Epithelial cell of esophagus (primary cell): ENCODE measurements around the gene PDE3A.

ENCODE experiments used
- DNase-seq: peaks from one replicate; pipeline ENCODE4 v3.0.0; 2010; ENCODE audit warnings: low read depth
- H3K4me3 ChIP-seq: 2 replicates; pipeline ENCODE4 v1.5.1; 2011; ENCODE audit warnings: mild to moderate bottlenecking, low read length, control low read depth
- TF ChIP-seq, protein P1 (sequence below): IDR thresholded peaks from 2 replicates; pipeline ENCODE4 v1.5.1; 2011; ENCODE audit warnings: low read depth, mild to moderate bottlenecking, low read length, control low read depth, inconsistent platforms; ENCODE audit not compliant: insufficient read depth; ENCODE audit errors: missing control alignments

The PDE3A gene

DNA sequence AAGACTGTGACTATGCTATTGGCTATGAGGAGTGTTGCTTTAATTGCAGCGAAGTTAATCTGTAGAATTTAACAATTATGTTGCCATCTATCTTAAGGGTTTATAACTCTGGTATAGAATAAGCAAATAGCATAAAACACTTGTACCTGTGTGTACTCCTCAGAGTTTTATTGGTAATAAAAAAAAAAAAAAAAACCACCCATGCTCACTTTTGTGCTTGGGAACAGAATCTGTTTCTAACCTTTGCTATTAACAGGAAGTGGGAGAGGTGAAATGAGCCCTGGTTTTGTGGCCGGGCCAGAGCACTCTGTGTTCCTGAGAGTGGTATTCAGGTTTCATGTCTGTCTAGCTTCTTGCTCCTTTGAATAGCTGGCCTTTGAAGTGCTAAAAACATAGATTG, 53.1 kb downstream of the PDE3A start:
- TF ChIP-seq, protein P1, sequence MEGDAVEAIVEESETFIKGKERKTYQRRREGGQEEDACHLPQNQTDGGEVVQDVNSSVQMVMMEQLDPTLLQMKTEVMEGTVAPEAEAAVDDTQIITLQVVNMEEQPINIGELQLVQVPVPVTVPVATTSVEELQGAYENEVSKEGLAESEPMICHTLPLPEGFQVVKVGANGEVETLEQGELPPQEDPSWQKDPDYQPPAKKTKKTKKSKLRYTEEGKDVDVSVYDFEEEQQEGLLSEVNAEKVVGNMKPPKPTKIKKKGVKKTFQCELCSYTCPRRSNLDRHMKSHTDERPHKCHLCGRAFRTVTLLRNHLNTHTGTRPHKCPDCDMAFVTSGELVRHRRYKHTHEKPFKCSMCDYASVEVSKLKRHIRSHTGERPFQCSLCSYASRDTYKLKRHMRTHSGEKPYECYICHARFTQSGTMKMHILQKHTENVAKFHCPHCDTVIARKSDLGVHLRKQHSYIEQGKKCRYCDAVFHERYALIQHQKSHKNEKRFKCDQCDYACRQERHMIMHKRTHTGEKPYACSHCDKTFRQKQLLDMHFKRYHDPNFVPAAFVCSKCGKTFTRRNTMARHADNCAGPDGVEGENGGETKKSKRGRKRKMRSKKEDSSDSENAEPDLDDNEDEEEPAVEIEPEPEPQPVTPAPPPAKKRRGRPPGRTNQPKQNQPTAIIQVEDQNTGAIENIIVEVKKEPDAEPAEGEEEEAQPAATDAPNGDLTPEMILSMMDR = no peak
- DNase-seq = no peak
- H3K4me3 ChIP-seq = no peak overlapping the region

DNA sequence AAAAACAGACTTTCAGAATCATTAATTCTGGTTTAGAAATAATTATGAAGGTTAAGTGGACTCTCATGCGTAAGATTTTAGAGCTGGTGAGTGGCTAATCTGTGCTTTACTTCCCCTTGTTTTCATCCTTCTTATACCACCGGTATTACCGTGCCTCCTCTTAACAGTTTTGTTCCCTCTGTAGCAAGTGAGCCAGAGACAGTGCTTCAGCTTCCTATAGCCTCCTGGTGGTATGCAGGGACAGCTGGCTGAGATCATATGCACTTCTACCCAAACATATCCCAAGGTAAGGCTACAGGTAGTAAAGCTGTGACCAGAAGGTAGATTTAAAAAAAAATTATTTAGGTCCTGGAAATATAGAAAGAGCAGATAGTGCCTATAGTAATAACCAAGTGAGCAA, 55.2 kb downstream of the PDE3A start:
- no peak overlapping the region for H3K4me3 ChIP-seq
- TF ChIP-seq, protein P1 = no peak
- no peak for DNase-seq

DNA sequence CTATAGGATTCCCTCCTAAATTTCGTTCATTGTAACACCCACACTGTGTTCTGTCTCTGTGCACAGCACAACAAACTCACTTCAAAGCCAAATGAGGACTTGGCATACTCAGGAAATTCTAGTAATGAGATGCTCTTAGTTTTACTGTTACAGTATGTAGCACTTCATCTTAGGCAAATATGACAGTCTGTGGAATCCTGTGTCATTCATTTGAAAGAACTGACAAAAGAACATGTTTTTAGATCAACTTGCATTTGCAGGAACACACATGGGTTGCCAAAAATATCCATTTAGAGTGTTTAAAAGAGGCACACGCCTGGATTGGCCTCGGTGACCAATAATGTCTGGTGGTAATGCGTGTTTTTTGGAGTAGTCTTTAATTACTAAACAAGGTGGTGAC, 56.5 kb downstream of the PDE3A start:
- TF ChIP-seq, protein P1 = no peak
- no peak overlapping the region for H3K4me3 ChIP-seq
- no peak for DNase-seq

DNA sequence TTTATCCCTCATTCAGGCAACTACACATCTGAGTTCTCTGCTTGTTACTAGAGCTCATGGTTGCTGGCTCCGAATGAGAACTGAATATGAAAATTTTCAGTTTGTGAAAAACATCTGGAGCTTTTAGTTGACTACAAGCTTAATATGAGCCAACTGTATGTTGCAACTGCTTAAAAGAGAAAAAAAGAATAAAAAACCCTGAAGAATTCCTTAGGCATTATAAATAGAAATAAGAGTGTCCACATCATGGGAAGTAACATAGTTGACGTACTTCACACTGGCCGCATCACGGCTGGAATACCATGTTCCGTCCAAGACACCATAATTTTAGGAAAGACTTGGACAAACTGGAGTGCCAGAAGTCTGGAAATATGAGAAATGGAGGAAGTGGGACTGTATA, 57.9 kb downstream of the PDE3A start:
- H3K4me3 ChIP-seq = no peak overlapping the region
- DNase-seq = no peak
- TF ChIP-seq, protein P1 = no peak

GRCh38 chr12:20426957-20427356, 58.6 kb downstream of the PDE3A start:
- TF ChIP-seq, protein P1 = no peak
- no peak overlapping the region for H3K4me3 ChIP-seq
- DNase-seq = no peak

DNA sequence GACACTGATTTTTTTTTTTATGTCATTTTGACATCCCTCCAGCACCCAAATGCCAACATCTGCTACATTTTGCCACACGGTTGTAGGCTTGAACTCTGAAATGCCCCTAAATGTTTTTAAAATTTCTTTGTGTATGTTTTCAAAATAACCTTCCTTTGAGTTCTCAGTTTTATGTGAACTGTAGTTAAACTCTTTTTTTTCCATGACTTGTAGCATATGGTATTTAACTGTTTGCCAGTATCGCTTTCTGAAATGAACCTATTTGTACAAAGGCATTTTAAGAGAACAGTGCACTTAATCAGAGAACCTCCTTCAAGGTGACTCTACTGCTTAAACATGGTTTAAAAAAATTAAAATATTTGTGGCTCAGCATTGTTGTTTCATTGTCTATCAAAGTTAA, 61.5 kb downstream of the PDE3A start:
- no peak overlapping the region for H3K4me3 ChIP-seq
- TF ChIP-seq, protein P1 = no peak
- DNase-seq = no peak

DNA sequence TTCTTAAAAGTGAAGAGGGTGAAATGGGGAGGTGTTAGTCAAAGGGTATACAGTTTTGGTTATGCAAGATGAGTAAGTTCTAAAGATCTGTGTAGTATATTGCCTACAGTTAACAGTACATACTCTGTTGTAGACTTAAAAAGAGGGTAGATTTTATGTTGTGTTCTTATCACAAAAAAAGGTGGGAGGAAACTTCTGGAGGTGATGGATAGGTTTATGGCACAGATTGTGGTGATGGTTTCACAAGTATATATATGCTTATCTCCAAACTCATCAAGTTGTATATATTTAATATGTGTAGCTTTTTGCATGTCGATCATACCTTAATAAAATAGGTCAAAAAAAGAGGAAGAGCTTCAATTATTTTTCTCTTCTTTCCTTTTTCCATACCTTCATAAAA, 64.0 kb downstream of the PDE3A start:
- DNase-seq = no peak
- H3K4me3 ChIP-seq = no peak overlapping the region
- TF ChIP-seq, protein P1 = no peak
